Measurements from ENCODE around the gene SETD7.

DNA sequence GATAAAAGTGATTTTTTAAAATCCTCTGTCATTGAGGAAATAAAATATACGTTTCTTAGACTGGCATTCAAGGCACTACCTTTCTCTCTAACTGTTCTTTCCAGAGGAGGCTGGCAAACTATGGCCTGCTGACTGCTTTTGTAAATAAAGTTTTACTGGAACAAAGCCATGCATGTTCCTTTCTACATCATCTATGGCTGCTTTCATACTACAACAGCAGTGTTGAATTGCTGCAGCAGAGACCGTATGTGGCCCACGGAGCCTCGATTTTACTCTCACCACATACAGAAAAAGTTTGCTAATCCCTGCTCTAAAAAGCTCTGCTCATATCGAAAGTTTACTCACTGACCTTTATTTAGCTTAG is 20.2 kb downstream of the SETD7 start:
- TF ChIP-seq, protein P1, sequence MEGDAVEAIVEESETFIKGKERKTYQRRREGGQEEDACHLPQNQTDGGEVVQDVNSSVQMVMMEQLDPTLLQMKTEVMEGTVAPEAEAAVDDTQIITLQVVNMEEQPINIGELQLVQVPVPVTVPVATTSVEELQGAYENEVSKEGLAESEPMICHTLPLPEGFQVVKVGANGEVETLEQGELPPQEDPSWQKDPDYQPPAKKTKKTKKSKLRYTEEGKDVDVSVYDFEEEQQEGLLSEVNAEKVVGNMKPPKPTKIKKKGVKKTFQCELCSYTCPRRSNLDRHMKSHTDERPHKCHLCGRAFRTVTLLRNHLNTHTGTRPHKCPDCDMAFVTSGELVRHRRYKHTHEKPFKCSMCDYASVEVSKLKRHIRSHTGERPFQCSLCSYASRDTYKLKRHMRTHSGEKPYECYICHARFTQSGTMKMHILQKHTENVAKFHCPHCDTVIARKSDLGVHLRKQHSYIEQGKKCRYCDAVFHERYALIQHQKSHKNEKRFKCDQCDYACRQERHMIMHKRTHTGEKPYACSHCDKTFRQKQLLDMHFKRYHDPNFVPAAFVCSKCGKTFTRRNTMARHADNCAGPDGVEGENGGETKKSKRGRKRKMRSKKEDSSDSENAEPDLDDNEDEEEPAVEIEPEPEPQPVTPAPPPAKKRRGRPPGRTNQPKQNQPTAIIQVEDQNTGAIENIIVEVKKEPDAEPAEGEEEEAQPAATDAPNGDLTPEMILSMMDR (IDR thresholded peaks at IDR 0.05), result no peak
- no peak for TF ChIP-seq POLR2A (IDR thresholded peaks at IDR 0.05)
